Measurements from ENCODE around the gene ABCG1. TPM values are rescaled to one million over a fixed set of nuclear protein-coding genes. Genes with fewer than 3 reads are reported as not detected.

ABCG1 gene
- polyA plus RNA-seq, 2 of the 4 experiments (the other 2 are of a cell fraction), result 2.3 to 5.1 TPM

DNA sequence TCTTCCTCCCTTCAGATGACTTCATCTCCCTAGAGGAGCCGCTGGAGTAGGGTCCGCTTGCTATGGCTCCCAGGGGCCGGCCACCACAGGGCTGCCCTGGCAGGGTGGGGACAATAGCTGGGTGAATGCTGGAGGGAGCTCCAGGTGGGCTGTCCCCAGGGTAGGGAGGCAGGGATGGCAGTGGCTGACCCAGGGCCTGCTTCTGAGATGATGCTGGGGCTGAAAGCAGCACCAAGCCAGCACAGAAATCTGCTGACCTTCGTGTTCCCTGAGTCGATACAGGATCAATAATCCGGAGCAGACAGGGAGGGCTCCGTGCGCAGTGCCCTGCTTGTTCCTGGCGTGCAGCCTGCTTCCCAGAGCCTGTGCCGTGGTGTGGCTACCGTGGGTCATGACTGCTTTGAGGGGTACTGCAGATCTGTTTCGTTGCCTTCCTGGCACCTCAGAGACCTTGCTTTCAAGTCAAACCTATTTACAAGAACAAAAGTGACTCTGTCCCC lies 62.3 kb downstream of the ABCG1 start:
- POLR2A ChIA-PET, result no interaction called here
- ATAC-seq (no peak), FAIRE-seq (no peak), DNase-seq (ENCODE audit: low read depth in 1 of 2, low spot score in 1 of 2) (no peak)
- CTCF ChIA-PET, result interaction anchor here (0.8 kb wide), 1 partner anchor 135 kb away, joined by 3 read pairs; no protein-coding TSS in a partner anchor
- 85% methylated on average over 5 of the region's 12 CpGs for WGBS (ENCODE audit: missing lambda C conversion rate)
- Histone ChIP-seq H3K9me3 (no peaks in the 10 kb centered on the region), H3K27ac (no peak overlapping the region), H3K4me2 (no peak overlapping the region), H3K4me3 (no peak overlapping the region), H3K4me1 (no peaks in the 10 kb centered on the region)
- TF ChIP-seq JUN (IDR thresholded peaks at IDR 0.05) (no peak), HEYL (CRISPR knock-in tag; IDR thresholded peaks at IDR 0.05) (no peak), MYC (IDR thresholded peaks at IDR 0.05; ENCODE audit: borderline replicate concordance, low read length) (no peak), HOXA7 (CRISPR knock-in tag; IDR thresholded peaks at IDR 0.05) (no peak), CHD4 (IDR thresholded peaks at IDR 0.05; ENCODE audit: borderline replicate concordance) (no peak), EHF (CRISPR knock-in tag; IDR thresholded peaks at IDR 0.05) (no peak), TFCP2L1 (CRISPR knock-in tag; IDR thresholded peaks at IDR 0.05) (no peak), RARB (CRISPR knock-in tag; IDR thresholded peaks at IDR 0.05) (no peak)
- TF ChIP-seq, protein P1, sequence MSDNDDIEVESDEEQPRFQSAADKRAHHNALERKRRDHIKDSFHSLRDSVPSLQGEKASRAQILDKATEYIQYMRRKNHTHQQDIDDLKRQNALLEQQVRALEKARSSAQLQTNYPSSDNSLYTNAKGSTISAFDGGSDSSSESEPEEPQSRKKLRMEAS (IDR thresholded peaks at IDR 0.05), result no peak

DNA sequence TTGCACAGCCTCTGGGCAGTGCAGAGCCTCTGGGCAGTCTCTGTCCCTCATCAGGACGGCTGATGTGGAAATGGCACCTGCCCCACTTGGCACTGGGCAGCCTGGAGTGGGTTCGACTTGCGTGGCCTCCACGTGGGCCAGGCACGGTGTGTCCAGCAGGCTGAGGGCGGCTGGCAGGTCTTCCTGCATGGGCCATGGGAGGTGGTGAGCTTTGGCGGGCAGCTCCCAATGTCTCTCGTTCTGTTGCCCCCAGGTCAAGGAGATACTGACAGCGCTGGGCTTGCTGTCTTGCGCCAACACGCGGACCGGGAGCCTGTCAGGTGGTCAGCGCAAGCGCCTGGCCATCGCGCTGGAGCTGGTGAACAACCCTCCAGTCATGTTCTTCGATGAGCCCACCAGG lies 63.1 kb downstream of the ABCG1 start:
- WGBS (ENCODE audit: missing lambda C conversion rate), result 93% methylated on average over 10 of the region's 18 CpGs
- ChIA-PET POLR2A (no interaction called here), CTCF (interaction anchor here (0.9 kb wide), 1 partner anchor 136 kb away, joined by 3 read pairs; no protein-coding TSS in a partner anchor)
- Histone ChIP-seq H3K9me3 (no peaks in the 10 kb centered on the region), H3K4me1 (no peaks in the 10 kb centered on the region), H3K4me2 (no peak overlapping the region), H3K4me3 (no peak overlapping the region), H3K27ac (no peak overlapping the region)
- FAIRE-seq (no peak), ATAC-seq (no peak), DNase-seq (ENCODE audit: low read depth in 1 of 2, low spot score in 1 of 2) (no peak)
- no peak for TF ChIP-seq CBX8 (IDR thresholded peaks at IDR 0.05)
- no peak for TF ChIP-seq MAZ (IDR thresholded peaks at IDR 0.05; ENCODE audit: borderline replicate concordance, low read depth, low read length)
- TF ChIP-seq, protein P2, sequence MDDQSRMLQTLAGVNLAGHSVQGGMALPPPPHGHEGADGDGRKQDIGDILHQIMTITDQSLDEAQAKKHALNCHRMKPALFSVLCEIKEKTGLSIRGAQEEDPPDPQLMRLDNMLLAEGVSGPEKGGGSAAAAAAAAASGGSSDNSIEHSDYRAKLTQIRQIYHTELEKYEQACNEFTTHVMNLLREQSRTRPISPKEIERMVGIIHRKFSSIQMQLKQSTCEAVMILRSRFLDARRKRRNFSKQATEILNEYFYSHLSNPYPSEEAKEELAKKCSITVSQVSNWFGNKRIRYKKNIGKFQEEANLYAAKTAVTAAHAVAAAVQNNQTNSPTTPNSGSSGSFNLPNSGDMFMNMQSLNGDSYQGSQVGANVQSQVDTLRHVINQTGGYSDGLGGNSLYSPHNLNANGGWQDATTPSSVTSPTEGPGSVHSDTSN (IDR thresholded peaks at IDR 0.05), result no peak

DNA sequence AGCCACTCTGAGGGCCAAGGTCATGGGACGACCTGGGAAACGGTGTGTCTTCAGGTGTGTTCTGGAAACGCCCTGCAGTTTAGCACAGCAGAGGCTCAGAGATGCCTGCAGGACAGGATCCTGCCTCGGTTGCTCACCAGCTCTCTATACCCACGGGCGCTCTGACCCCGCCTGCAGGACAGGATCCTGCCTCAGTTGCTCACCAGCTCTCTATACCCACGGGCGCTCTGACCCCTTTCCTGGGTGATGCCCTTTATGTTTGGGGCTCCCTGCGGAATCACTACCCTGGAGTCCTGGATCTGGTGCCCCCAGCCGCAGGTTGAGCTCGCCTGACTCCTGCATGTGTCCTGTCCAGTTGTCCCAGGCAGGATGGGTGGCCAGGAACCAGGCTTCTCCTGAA lies 63.8 kb downstream of the ABCG1 start:
- Histone ChIP-seq H3K4me3 (no peak overlapping the region), H3K9me3 (no peaks in the 10 kb centered on the region), H3K4me2 (no peak overlapping the region), H3K27ac (no peak overlapping the region), H3K4me1 (no peaks in the 10 kb centered on the region)
- CTCF ChIA-PET, result interaction anchor here (0.9 kb wide), 1 partner anchor 137 kb away, joined by 3 read pairs; no protein-coding TSS in a partner anchor
- POLR2A ChIA-PET, result no interaction called here
- DNase-seq (ENCODE audit: low read depth in 1 of 2, low spot score in 1 of 2) (no peak), FAIRE-seq (no peak), ATAC-seq (no peak)
- TF ChIP-seq KDM5A (IDR thresholded peaks at IDR 0.05), result no peak
- TF ChIP-seq, protein P3, sequence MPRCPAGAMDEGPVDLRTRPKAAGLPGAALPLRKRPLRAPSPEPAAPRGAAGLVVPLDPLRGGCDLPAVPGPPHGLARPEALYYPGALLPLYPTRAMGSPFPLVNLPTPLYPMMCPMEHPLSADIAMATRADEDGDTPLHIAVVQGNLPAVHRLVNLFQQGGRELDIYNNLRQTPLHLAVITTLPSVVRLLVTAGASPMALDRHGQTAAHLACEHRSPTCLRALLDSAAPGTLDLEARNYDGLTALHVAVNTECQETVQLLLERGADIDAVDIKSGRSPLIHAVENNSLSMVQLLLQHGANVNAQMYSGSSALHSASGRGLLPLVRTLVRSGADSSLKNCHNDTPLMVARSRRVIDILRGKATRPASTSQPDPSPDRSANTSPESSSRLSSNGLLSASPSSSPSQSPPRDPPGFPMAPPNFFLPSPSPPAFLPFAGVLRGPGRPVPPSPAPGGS (IDR thresholded peaks at IDR 0.05), result no peak
- TF ChIP-seq FOSL2 (IDR thresholded peaks at IDR 0.05), result no peak
- TF ChIP-seq FOSL2 (CRISPR knock-in tag; IDR thresholded peaks at IDR 0.05), result no peak
- TF ChIP-seq, protein P4, sequence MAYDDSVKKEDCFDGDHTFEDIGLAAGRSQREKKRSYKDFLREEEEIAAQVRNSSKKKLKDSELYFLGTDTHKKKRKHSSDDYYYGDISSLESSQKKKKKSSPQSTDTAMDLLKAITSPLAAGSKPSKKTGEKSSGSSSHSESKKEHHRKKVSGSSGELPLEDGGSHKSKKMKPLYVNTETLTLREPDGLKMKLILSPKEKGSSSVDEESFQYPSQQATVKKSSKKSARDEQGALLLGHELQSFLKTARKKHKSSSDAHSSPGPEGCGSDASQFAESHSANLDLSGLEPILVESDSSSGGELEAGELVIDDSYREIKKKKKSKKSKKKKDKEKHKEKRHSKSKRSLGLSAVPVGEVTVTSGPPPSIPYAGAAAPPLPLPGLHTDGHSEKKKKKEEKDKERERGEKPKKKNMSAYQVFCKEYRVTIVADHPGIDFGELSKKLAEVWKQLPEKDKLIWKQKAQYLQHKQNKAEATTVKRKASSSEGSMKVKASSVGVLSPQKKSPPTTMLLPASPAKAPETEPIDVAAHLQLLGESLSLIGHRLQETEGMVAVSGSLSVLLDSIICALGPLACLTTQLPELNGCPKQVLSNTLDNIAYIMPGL (CRISPR knock-in tag; IDR thresholded peaks at IDR 0.05; ENCODE audit: borderline replicate concordance), result no peak
- TF ChIP-seq ZNF302 (CRISPR knock-in tag; IDR thresholded peaks at IDR 0.05), result no peak
- WGBS (ENCODE audit: missing lambda C conversion rate), result 83% methylated on average over 5 of the region's 12 CpGs
